Medulla oblongata (tissue), 1 donor: ENCODE results near the gene SFR1.
"Not testable (repeated sequence)": the region's sequence is repeated elsewhere in the genome, so short reads cannot be mapped to it uniquely, and the experiment has no call there.

Experiments
- DNase-seq: peaks from one replicate; pipeline ENCODE4 v3.0.0-alpha.2; 2015; ENCODE audit errors: extremely low spot score

The SFR1 gene

DNA sequence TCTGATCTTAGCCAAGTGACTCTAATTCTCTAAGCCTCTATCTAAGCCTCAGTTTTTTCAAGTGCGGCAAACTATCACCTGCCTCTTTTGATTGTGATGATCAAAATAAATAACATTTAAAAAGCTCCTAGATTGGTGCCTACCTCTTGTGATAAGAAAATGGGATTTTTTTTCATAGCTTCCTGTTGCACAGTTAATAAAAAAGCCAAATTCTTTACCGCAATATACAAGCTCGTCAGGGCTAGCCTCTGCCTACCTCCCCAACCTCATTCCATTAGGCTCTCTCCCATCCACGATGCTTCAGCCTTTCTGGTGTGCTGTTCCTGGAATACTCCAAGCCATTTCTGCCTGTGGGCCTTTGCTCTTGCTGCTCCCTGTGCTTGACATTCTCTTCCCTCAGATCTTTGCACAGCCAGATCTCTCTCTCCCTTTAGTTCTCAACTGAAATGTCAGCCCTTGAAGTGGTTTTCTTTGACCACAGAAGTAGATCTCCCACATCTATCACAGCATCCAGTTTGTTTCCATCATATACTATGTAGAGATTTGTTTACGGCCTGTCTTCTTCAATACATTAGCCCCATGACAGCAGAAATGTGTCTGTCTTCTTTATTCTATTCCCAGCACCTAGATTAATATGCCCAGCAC is 48.8 kb downstream of the SFR1 start:
- DNase-seq = no peak

DNA sequence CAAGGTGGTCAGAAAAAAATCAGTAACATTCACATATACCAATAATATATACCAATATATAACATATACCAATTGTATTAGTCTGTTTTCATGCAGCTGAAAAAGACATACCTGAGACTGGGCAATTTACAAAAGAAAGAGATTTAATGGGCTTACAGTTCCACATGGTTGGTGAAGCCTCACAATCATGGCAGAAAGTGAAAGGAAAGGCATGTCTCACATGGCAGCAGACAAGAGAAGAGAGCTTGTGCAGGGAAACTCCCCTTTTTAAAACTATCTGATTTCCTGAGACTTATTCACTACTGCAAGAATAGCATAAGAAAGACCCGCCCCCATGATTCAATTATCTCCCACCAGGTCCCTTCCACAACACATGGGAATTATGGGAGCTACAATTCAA is 52.2 kb downstream of the SFR1 start:
- DNase-seq = not testable (repeated sequence)
